Endodermal cell (in vitro differentiated cells): ENCODE results near the gene MAP2K5. TPM values are rescaled to one million over a fixed set of nuclear protein-coding genes. Genes with fewer than 3 reads are reported as not detected.

ENCODE experiments used
- DNase-seq: peaks from one replicate; pipeline ENCODE4 v3.0.0-alpha.2; 2017
- H3K27ac ChIP-seq: 2 replicates; pipeline ENCODE4 v1.5.1; 2013; ENCODE audit warnings: mild to moderate bottlenecking, low read depth, low read length, moderate library complexity
- H3K27me3 ChIP-seq: 2 replicates; pipeline ENCODE4 v1.6.1; 2013; ENCODE audit warnings: mild to moderate bottlenecking, low read length, moderate library complexity; ENCODE audit not compliant: insufficient read depth, control insufficient read depth, poor library complexity, severe bottlenecking
- H3K36me3 ChIP-seq: 2 replicates; pipeline ENCODE4 v1.7.0; 2013; ENCODE audit warnings: mild to moderate bottlenecking, low read length, moderate library complexity; ENCODE audit not compliant: control insufficient read depth, insufficient read depth
- H3K4me1 ChIP-seq: one replicate; pipeline ENCODE4 v1.7.0; 2013; ENCODE audit warnings: low read length; ENCODE audit not compliant: control insufficient read depth, insufficient read depth
- H3K4me3 ChIP-seq: 2 replicates; pipeline ENCODE4 v1.5.1; 2013; ENCODE audit warnings: mild to moderate bottlenecking, low read length, moderate library complexity
- H3K9ac ChIP-seq: 2 replicates; pipeline ENCODE4 v1.6.1; 2013; ENCODE audit warnings: mild to moderate bottlenecking, low read length, moderate library complexity; ENCODE audit not compliant: poor library complexity, severe bottlenecking; ENCODE audit errors: extremely low read depth
- H3K9me3 ChIP-seq: 2 replicates; pipeline ENCODE4 v1.6.1; 2013; ENCODE audit warnings: mild to moderate bottlenecking, low read length, moderate library complexity; ENCODE audit not compliant: control insufficient read depth
- H3K27ac Mint-ChIP-seq: 2 replicates; pipeline ENCODE4 v1.8.0; 2020; ENCODE audit warnings: mixed read lengths
- H3K27me3 Mint-ChIP-seq: 2 replicates; pipeline ENCODE4 v1.8.0; 2021; ENCODE audit warnings: mild to moderate bottlenecking, mixed read lengths; ENCODE audit not compliant: insufficient read depth
- H3K36me3 Mint-ChIP-seq: 2 replicates; pipeline ENCODE4 v1.8.0; 2020; ENCODE audit warnings: low read depth, mixed read lengths
- H3K4me1 Mint-ChIP-seq: 2 replicates; pipeline ENCODE4 v1.8.0; 2020; ENCODE audit warnings: mixed read lengths
- H3K4me3 Mint-ChIP-seq: 2 replicates; pipeline ENCODE4 v1.8.0; 2020; ENCODE audit warnings: mild to moderate bottlenecking, moderate library complexity, mixed read lengths
- H3K9me3 Mint-ChIP-seq: 2 replicates; pipeline ENCODE4 v1.8.0; 2020; ENCODE audit warnings: mild to moderate bottlenecking, mixed read lengths
- WGBS, 2 experiments: methylation state at CpG; one replicate each; pipeline versions ENCODE4 v1.1.5 to v1.1.7; 2013; ENCODE audit warnings: missing lambda C conversion rate in 2 of 2, mixed read lengths in 1 of 2; ENCODE audit not compliant: insufficient coverage in 1 of 2, insufficient read length in 1 of 2; 5-methylcytosine and 5-hydroxymethylcytosine counted together
- total RNA-seq, 2 donors: library from RNA; stranded (reverse); fragmentation: NEBNext Ultra II Directional in 1 of 2; extraction: Animal tissue kit (Norgen Biotek cat#: 25700) in 1 of 2; gene quantifications; 2 replicates in 1 of 2; 3 replicates in 1 of 2; pipeline ENCODE4 v1.2.1, GENCODE V29; 2021
- TF ChIP-seq, protein P1 (sequence below): fragments of 200-600 bp; sonication (generic); conservative IDR thresholded peaks from 2 replicates; pipeline ENCODE4 v1.5.0; 2021; ENCODE audit warnings: antibody characterized with exemption, mild to moderate bottlenecking

MAP2K5 gene
- total RNA-seq, 2 donors from 2014 or later, result 17.1 to 26.7 TPM

DNA sequence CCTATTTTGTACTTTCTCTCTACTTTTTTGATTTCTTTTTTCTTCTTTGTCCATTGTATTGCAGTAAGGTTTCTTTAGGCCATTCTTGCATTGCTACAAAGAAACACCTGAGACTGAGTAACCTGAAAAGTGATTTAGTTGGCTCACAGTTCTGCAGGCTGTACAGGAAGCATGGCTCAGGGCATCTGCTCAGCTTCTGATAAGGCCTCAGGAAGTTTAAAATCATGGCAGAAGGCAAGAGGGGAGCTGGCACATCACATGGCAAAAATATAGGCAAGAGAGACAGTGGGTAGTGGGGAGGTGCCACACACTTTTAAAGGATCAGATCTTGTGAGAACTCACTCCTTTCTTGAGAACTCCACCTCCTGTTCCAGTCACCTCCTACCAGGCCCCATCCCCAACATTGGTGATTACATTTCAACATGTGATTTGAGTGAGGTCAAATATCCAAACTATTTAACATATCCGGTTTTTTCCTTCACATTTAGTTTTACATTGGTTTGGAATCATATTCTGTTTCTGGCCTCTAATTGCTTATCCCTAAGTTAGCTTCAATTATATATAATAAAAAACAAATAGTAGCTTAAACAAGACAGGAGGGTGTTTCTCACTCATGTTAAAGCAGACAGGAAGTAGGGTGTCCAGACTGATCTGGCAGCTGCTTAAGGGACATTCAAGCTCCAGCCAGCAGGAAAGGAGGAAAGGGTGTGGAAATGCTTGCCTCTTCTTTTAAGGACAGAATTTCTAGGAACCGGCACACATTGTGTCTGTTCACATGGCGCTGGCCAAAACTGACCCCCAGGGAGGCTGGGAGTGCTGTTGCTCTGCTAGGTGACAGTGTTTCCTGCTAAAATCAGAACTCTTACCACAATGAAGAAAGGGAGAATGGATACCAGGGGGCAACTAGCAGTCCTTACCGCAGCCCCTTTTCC, 254.0 kb downstream of the MAP2K5 start:
- H3K27ac ChIP-seq, result no peak overlapping the region
- no peaks in the 10 kb centered on the region for H3K4me1 ChIP-seq
- H3K27me3 ChIP-seq, result peaks cover 65% of the 10 kb centered on the region
- Mint-ChIP-seq H3K4me3 (no peak overlapping the region), H3K27ac (no peak overlapping the region), H3K36me3 (peaks cover 8% of the 10 kb centered on the region), H3K9me3 (peaks cover 14% of the 10 kb centered on the region), H3K27me3 (peaks cover 55% of the 10 kb centered on the region), H3K4me1 (peaks cover 6% of the 10 kb centered on the region)
- peaks cover 12% of the 10 kb centered on the region for H3K9me3 ChIP-seq
- TF ChIP-seq, protein P1, sequence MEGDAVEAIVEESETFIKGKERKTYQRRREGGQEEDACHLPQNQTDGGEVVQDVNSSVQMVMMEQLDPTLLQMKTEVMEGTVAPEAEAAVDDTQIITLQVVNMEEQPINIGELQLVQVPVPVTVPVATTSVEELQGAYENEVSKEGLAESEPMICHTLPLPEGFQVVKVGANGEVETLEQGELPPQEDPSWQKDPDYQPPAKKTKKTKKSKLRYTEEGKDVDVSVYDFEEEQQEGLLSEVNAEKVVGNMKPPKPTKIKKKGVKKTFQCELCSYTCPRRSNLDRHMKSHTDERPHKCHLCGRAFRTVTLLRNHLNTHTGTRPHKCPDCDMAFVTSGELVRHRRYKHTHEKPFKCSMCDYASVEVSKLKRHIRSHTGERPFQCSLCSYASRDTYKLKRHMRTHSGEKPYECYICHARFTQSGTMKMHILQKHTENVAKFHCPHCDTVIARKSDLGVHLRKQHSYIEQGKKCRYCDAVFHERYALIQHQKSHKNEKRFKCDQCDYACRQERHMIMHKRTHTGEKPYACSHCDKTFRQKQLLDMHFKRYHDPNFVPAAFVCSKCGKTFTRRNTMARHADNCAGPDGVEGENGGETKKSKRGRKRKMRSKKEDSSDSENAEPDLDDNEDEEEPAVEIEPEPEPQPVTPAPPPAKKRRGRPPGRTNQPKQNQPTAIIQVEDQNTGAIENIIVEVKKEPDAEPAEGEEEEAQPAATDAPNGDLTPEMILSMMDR, result no peak
- H3K36me3 ChIP-seq, result no peaks in the 10 kb centered on the region
- 86 to 89% methylated on average over 3 to 4 of the region's 4 CpGs for WGBS, 2 experiments
- no peak overlapping the region for H3K9ac ChIP-seq
- no peak for DNase-seq
- no peak overlapping the region for H3K4me3 ChIP-seq

GRCh38 chr15:67799801-67800205, 257.3 kb downstream of the MAP2K5 start:
- Histone ChIP-seq H3K9me3 (peaks cover 9% of the 10 kb centered on the region), H3K4me1 (no peaks in the 10 kb centered on the region), H3K27me3 (peaks cover 66% of the 10 kb centered on the region), H3K27ac (no peak overlapping the region), H3K36me3 (no peaks in the 10 kb centered on the region), H3K4me3 (no peak overlapping the region), H3K9ac (no peak overlapping the region)
- Mint-ChIP-seq H3K4me3 (no peak overlapping the region), H3K27me3 (peaks cover 54% of the 10 kb centered on the region), H3K27ac (no peak overlapping the region), H3K9me3 (peaks cover 9% of the 10 kb centered on the region), H3K36me3 (peaks cover 3% of the 10 kb centered on the region), H3K4me1 (peaks cover 13% of the 10 kb centered on the region)
- no peak for DNase-seq
- TF ChIP-seq, protein P1, result no peak
- 64% methylated on average over 5 of the region's 6 CpGs; no CpG with 5 or more reads in 1 of the 2 experiments for WGBS, 2 experiments

DNA sequence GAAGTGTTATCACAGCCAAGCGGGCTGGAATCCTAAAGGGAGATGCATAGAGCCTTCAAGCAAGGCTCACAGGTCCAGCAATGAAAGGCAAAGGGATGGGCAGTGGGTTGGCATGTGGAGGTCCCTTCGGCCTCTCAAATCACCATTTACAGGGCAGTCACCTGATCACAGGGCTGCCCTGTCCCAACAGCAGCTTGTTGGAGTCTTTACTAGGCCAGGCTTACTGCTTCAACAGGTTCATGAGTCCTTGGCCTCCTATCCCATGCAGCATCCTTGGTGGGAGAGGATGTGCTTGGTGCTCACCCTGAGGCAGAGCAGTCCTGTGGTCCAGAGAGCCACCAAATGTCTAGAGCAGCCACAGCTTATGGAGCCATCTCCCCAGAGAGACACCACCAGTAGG, 258.6 kb downstream of the MAP2K5 start:
- Mint-ChIP-seq H3K27me3 (peaks cover 64% of the 10 kb centered on the region), H3K9me3 (no peaks in the 10 kb centered on the region), H3K4me1 (peaks cover 13% of the 10 kb centered on the region), H3K27ac (no peak overlapping the region), H3K4me3 (no peak overlapping the region), H3K36me3 (no peaks in the 10 kb centered on the region)
- H3K27ac ChIP-seq, result no peak overlapping the region
- 86 to 90% methylated on average over 2 of the region's 2 CpGs for WGBS, 2 experiments
- TF ChIP-seq, protein P1, result no peak
- H3K27me3 ChIP-seq, result peaks cover 68% of the 10 kb centered on the region
- no peak overlapping the region for H3K4me3 ChIP-seq
- no peaks in the 10 kb centered on the region for H3K9me3 ChIP-seq
- no peaks in the 10 kb centered on the region for H3K36me3 ChIP-seq
- H3K9ac ChIP-seq, result no peak overlapping the region
- DNase-seq, result no peak
- no peaks in the 10 kb centered on the region for H3K4me1 ChIP-seq
